Renal cortical epithelial cell (primary cell): ENCODE results near the gene MMP20. TPM values are rescaled to one million over a fixed set of nuclear protein-coding genes. Genes with fewer than 3 reads are reported as not detected.

Experiments
- DNase-seq: peaks from one replicate; pipeline ENCODE4 v3.0.0-alpha.2; 2011; ENCODE audit warnings: low read depth
- total RNA-seq: library from RNA; depleted of rRNA; stranded (reverse); fragments of >200 nt; gene quantifications from 2 replicates; pipeline ENCODE4 v1.2.3, GENCODE V29; 2014

Gene MMP20
- total RNA-seq, 1 donor from 2014 or later = not detected

DNA sequence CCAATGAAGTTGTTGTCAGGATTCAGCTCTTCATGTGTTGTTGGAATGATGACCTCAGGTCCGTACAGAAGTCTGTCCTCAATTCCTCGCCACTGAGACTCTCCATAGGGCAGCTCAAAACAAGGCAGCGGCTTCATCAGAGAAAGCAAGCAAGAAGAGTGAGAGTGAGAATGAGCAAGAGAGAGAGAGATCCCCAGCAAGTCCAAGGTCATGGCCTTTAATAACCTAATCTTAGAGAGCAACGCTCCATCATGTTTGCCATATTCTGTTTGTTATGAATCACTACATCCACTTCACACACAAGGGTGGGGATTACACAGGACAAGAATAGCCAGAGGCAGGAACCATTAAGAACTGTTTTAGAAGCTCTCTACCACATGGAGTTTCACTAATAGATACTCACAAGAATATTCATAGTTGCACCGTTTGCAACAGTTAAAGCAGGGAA is 71.3 kb downstream of the MMP20 start:
- DNase-seq = peak; percentile 72

DNA sequence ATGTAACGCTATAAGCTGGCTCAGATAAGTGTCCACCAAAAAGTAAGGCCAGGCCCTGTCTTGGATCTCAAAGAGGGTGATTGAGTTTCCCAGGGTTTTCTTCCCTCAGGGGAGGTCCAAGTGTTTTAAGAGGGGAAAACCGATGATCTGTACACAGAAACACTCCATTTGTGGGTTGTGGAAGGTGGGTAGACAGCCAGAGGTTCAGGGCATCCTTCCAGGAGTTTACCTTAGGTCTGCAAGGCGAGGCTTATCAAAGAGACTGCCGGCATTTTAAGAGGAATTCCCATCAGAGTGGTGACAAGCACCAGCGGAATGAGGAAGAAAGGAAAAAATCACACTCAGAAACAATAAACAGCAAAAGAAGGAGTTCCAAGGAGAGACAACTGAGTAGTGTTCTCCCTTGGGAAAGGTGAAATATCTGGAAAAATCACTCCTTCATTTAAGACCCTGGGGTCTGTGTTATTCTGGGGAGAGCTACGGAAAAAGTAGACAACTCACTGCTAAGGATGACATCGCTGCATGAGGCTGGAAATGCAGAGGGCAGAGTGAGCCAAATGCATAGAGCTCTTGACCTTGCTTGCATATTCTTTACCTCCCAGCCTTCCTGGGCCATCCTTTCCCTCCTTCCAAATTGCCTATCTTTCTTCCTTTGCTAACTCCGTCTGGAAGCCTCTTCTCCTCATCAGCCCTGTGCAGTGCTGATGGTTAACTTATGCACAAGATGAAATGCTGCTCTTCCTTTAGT is 72.5 kb downstream of the MMP20 start:
- peak; percentile 99 for DNase-seq

DNA sequence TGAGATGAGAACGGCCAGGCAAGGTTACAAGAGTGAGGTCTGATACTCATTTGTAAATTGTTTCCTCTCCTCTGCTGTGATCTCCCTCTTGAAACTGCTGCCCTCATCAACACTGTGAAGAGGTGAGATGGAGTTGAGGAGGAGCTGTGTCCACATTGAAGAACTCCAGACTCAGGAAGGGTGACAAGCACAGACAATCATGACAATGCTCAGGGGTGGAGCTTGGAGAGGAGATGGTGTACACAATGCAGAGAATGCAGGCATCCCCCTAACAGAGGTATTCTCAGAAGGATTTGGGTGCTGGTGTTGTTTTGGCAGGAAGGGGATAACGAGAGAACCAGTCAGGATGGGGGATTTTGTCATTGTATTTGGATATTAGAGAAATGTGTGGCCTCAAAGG is 73.1 kb downstream of the MMP20 start:
- DNase-seq = no peak

DNA sequence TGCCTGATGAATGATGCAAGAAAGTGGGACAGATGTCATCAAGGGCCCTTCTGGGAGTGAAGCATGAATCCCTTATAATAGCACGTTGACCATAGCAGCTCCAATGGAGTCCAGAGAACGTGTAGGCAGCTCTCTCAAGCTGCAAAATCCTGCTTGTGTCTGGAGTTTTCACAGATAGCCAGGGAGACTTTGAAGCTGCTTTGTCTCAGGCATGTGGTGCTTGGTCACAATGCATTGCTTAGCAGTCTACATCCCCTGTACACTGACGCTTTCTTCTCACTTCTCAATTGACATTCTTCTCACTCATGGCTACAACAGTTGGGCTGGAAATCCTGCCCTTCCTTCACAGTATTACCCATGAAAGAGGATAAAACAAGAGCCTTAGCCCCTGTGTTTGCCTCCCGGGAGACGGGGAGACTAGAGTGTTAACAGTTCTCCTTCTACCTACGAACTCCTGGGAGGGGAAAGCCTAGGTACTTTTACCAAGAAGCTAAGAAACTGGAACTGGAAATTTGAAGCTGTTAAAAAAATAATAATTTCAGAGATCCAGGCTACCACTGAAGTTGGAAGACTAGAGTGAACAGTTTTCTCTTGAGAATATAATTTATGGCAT is 73.9 kb downstream of the MMP20 start:
- DNase-seq = no peak

DNA sequence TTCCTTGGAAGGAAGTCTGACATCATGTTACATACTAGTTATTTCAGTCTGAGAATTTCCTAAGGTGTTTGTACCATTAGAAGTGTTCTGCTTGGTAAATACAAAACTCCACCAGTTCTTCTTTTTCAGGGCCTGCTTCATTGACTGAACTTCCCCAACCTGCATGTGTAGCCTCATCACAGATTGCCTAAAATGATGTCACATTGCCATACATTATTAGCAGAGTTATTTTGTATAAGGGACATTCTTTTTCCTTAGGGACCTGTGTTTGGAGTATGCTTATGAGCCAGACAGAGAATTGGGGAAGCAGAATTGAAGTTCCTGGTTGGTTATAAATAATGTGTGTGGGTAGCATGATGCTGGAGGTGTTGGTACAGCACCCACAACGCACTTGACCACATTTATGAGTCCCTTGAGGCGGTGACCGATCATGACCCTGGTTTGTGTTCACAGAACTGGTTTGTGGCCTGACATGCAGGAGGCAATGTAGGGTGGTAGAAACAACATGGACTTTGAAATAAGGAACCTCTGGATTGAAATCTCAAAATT is 78.1 kb downstream of the MMP20 start:
- DNase-seq = peak; percentile 95

DNA sequence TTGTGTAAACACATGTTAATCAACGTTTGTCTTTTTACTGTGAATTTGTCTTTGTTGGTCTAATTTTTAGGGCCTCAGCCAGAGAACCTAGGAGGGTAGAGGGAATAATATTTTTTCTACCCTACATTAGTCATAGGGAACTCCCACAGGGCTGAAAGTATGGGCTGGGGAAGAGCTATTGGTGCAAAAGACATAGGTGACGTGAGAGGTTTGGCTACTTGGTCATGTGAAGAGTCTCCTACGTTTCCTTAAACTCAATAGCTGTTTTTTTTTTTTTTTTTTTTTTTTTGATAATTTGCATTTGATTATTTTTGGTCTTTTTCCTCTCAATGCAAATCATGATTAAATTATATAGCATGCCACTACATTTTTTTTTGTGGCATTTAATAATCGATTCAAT is 78.7 kb downstream of the MMP20 start:
- peak; percentile 56 for DNase-seq

DNA sequence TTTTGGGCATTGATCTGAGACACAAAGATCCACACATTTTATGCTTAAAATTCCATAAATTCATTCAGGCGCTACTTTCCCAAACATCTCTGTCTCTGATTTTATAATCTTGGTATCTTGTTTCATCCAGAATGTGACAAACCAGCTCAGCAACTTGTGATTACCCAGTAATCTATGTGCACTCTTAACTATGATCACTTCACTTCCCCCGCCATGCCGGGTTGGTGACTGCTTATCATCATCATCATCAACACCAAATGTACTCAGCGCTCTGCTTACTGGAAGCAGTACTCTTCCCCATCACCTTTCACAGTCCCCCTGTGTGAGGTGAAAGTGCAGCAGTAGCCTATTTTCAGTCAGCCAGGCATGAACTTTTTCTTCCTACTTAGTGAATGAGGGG is 79.4 kb downstream of the MMP20 start:
- DNase-seq = no peak

DNA sequence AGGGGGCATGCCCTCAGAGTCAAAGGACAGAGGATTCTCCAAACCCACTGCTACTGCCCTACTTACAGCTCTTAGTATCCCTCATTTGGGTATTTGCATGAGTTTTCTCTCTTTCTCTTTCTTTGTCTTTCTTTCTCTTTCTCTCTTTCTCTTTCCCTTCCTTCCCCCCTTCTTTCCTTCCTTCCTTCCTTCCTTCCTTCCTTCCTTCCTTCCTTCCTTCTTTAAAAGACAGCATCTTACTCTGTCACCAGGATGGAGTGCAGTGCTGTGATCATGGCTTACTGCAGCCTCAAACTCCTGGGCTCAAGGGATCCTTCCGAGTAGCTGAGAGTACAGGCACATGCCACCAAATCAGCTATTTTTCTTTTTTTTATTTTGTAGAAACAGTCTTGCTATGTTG is 80.5 kb downstream of the MMP20 start:
- no peak for DNase-seq

DNA sequence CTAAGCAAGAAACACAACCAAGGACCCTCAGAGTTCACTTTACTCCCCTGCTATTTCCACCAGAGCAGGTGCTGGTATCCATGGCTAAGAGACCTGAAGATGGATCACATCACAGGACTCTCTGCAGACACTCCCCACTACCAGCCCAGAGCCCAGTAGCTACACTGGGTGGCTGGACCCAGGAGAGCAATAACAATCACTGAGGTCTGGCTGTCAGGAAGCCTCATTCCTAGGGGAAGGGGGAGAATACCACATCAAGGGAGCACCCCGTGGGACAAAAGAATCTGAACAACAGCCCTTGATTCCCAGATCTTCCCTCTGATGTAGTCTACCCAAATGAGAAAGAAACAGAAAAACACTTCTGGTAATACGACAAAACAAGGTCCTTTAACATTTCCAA is 85.6 kb downstream of the MMP20 start:
- peak; percentile 47 for DNase-seq

DNA sequence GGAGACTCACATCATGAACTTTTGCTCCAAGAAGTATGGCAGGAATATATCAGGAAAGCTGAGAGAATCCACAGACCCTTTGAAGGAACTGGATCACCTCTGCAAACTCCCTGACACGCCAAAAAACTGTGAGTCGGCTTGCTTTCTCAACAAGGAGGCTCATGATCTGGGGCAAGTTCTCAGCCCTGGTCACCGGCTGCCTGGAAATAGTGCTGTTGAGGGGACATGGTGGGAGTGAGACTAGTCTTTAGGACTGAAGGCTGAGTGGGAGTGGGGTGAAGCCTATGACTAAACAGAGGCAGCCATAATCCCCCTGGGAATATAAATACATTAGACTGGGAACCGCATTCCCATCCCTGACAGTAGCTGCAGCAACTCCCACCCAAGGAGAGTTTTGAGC is 86.2 kb downstream of the MMP20 start:
- DNase-seq = no peak

DNA sequence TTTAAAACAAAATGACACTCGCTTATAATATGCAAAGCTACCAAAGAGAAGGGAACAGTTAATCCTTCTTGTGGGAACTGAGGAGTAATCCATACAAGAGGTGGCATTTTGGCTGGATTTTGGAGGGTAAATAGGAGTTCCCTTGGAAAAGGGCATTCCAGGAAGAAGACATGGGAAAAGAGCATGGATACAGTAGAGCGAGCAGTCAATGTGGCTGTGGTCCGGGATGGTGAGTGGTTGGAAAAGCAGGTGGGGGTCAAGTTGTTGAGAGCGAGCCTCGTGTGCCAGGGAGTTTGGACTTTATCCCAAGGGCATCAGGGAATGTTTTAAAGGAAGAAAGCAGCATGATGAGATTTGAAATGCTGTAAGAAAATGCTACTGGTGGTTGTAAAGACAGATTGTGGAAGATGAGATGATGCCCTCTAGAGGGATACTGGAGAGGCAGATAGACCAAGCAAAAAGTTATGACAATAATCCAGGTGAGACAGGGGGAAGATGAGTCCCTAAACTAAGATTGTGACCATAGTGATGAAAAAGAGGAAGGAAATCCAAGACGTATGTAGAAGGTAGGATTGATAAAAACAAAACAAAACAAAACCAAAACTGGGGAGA is 90.8 kb downstream of the MMP20 start:
- DNase-seq = peak; percentile 54

DNA sequence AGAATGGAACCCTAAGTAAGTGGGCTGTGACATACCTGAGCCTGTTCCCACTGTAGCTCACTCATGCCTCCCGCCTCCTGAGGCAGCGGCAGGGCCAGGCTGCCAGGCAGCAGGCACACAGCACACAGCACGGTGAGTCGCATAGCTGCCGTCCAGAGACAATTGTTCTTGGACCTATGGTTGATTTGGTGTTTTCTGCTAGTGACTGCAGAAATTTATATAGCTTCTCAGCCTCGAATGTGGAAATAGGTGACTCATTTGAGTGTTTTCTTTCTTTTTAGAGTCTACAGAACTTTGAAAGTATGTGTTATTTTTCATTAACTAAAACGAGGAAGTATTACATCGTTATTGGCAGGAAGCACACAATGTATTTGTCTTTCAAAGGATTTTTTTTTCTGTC is 94.6 kb downstream of the MMP20 start, which contains the start of gene MMP7:
Gene MMP7, minus strand, starts transcription at position 190 of the 400 bp plus-strand sequence. Its CDS starts 47 bp downstream, at position 143.
- DNase-seq = peak; percentile 98

DNA sequence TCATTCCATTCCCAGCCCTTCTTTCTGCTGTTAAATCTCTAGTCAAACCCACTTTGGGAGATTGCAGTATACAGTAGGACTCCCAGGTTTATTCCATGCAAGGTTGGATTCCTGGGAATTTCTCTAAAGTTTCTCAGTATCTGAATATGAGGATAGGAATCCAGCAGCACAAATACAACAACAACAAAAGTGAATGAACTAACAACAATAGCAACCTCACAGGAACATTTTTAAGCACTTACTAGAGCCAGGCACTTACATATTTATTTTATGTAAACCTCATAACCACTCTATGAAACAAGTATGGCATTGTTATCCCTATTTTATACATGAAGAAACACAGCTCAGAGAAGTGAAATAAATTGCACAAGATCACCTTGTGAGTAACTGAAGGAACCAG is 96.5 kb downstream of the MMP20 start:
- DNase-seq = peak; percentile 80

DNA sequence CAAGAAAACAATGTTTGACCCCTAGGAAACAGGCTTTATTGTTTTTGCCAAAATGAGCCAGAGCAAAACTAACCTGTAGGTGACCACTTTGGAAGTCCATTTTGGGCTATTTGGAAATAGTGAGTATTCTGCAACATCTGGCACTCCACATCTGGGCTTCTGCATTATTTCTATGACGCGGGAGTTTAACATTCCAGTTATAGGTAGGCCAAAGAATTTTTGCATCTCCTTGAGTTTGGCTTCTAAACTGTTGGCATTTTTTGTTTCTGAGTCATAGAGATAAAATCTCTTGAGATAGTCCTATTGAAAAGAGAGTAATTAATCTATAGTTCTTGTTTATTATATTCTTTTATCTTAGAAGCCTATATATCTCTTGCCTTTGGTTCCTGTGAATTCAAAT is 97.4 kb downstream of the MMP20 start:
- DNase-seq = no peak

DNA sequence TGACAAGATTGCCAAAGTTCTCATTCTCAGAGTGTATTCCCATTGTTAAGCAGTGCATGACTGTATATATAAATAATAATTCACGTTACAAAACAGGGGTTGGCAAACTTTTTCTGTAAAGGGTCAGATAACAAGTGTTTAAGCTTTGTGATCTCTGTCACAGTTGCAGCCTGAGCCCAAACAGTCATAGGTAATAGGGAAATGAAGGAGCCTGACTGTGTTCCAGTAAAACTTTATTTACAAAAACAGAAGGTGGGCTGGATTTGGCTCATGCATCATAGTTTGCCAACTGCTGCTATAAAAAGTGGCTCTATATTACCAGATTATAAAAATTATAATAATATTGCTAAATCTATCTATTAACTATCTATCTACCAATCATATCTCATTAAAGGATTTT is 98.1 kb downstream of the MMP20 start:
- no peak for DNase-seq

Other genes starting within 250 kb of the MMP20 start
- 245 and 332 TPM in 2 replicates for gene TMEM123, start 172.6 kb downstream of the MMP20 start, total RNA-seq
- gene MMP7, start 94.6 kb downstream of the MMP20 start, total RNA-seq = 2,273 and 2,825 TPM in 2 replicates
- gene MMP27, start 80.4 kb upstream of the MMP20 start, total RNA-seq = not detected in 2 replicates
- not detected in 2 replicates for gene MMP8, start 99.6 kb upstream of the MMP20 start, total RNA-seq
- gene MMP10, start 155.3 kb upstream of the MMP20 start, total RNA-seq = 0.10 and 2.6 TPM in 2 replicates
- 1.3 and 4.9 TPM in 2 replicates for gene MMP1, start 172.8 kb upstream of the MMP20 start, total RNA-seq
- gene MMP3, start 218.3 kb upstream of the MMP20 start, total RNA-seq = not detected in 2 replicates
- gene MMP12, start 249.7 kb upstream of the MMP20 start, total RNA-seq = 0.80 TPM in 1 of 2 replicates, not detected in the other